Urothelium cell line (cell line): Measurements from ENCODE around the gene DOK6.

ENCODE experiments used
- DNase-seq: peaks from one replicate; pipeline ENCODE4 v3.0.0; 2011; ENCODE audit warnings: low spot score, mixed read lengths
- FAIRE-seq: peaks from 2 replicates; lab custom pipeline; 2011; peaks lifted over from hg19 to GRCh38; lab: Jason Lieb, UNC

Gene DOK6

GRCh38 chr18:69887256-69887655 is 486.6 kb downstream of the DOK6 start:
- DNase-seq (no peak), FAIRE-seq (no peak)

DNA sequence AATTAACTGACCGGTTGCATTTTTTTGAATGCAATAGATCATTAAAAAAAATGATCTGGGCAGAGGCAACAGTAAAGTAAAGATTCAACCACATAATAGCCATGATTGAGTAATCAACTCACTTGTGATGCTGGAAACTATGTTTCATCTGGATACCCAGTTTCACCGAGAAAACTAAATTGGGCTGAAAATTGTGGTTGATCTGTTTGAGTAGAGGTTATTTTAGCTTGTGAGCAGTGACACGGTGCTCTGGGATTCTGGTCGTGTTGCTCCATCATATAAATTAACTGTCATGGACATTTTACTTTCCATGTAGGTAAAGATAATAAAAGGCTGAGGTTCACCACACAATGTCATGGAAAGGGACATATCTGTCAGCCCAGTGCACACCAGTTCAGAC is 488.3 kb downstream of the DOK6 start:
- FAIRE-seq: no peak
- DNase-seq: no peak

GRCh38 chr18:69890558-69890957 is 489.9 kb downstream of the DOK6 start:
- no peak for DNase-seq
- no peak for FAIRE-seq

GRCh38 chr18:69894467-69894866 is 493.8 kb downstream of the DOK6 start:
- DNase-seq: no peak
- FAIRE-seq: no peak

- FAIRE-seq: no peak
These were observed 494.7 kb downstream of the DOK6 start for GRCh38 chr18:69895066-69896047.

DNA sequence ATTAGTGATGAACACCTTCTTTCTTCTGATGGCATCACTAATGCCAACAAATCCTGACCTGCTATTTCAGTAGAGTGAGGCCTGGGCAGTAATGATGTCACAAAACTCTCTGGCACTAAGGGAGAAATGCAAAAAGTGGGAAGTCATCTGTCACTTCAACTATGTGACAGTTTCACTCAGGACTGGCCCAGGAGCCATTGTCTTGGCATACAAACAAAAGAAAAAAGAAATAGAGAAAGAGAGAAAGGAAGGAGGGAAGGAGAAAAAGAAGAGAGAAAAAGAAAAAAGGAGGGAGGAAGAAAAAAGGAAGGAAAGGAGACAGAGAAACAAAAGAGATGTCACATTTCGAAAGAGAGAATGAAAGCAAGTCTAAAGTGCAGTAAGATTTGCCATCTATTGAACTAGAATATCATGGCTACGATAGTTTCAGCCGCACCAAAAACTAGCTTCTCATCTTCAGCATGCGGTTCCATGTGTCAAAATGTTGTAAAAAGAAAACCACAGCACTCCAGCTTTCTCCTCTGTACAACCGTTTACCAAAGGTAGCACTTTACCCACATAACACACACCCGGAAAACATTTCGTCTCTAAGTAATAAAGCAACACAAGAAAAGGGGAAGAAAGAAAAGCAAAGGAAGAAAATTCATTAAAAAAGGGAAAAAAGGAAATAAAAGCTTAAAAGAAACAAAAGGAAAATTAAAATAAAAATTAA is 496.9 kb downstream of the DOK6 start:
- FAIRE-seq: no peak
- DNase-seq: no peak

More at GRCh38 chr18:69895066-69896047, 494.7 kb downstream of the DOK6 start:
- no peak for DNase-seq

GRCh38 chr18:69898241-69898861 is 497.7 kb downstream of the DOK6 start:
- FAIRE-seq: no peak
- no peak for DNase-seq
